ENCODE results near the gene EEA1.

Gene EEA1

GRCh38 chr12:92733661-92734060 lies 195.4 kb downstream of the EEA1 start:
- Histone ChIP-seq H3K27me3 (replicated peaks; ENCODE audit: control insufficient read depth, insufficient read depth, low read length) (no peaks in the 10 kb centered on the region), H3K36me3 (ENCODE audit: control insufficient read depth, insufficient read depth, low read length) (peaks cover 2% of the 10 kb centered on the region; the same call in 1 of the 2 replicates), H3K4me3 (replicated peaks; ENCODE audit: low read depth, low read length) (no peak overlapping the region)
- no peak for TF ChIP-seq CTCF (IDR thresholded peaks at IDR 0.05; ENCODE audit: insufficient read depth, low read length, poor library complexity, severe bottlenecking)
- DNase-seq (ENCODE audit: extremely low read depth, insufficient read length) = no peak

- Histone ChIP-seq H3K4me3 (replicated peaks; ENCODE audit: low read depth, low read length) (no peak overlapping the region), H3K27me3 (replicated peaks; ENCODE audit: control insufficient read depth, insufficient read depth, low read length) (no peaks in the 10 kb centered on the region), H3K36me3 (ENCODE audit: control insufficient read depth, insufficient read depth, low read length) (peaks cover 2% of the 10 kb centered on the region; the same call in 1 of the 2 replicates)
- no peak for TF ChIP-seq CTCF (IDR thresholded peaks at IDR 0.05; ENCODE audit: insufficient read depth, low read length, poor library complexity, severe bottlenecking)
- no peak for DNase-seq (ENCODE audit: extremely low read depth, insufficient read length)
Measured at GRCh38 chr12:92733181-92733580, 195.9 kb downstream of the EEA1 start.

- DNase-seq (ENCODE audit: extremely low read depth, insufficient read length) = no peak
- Histone ChIP-seq H3K36me3 (ENCODE audit: control insufficient read depth, insufficient read depth, low read length) (peaks cover 2% of the 10 kb centered on the region; the same call in 1 of the 2 replicates), H3K27me3 (replicated peaks; ENCODE audit: control insufficient read depth, insufficient read depth, low read length) (no peaks in the 10 kb centered on the region), H3K4me3 (replicated peaks; ENCODE audit: low read depth, low read length) (no peak overlapping the region)
- no peak for TF ChIP-seq CTCF (IDR thresholded peaks at IDR 0.05; ENCODE audit: insufficient read depth, low read length, poor library complexity, severe bottlenecking)
Measured at GRCh38 chr12:92732716-92733115, 196.4 kb downstream of the EEA1 start.

- H3K27me3 ChIP-seq (replicated peaks; ENCODE audit: control insufficient read depth, insufficient read depth, low read length) = no peaks in the 10 kb centered on the region
- no peak overlapping the region for H3K4me3 ChIP-seq (replicated peaks; ENCODE audit: low read depth, low read length)
- no peak for DNase-seq (ENCODE audit: extremely low read depth, insufficient read length)
- TF ChIP-seq CTCF (IDR thresholded peaks at IDR 0.05; ENCODE audit: insufficient read depth, low read length, poor library complexity, severe bottlenecking) = no peak
- H3K36me3 ChIP-seq (ENCODE audit: control insufficient read depth, insufficient read depth, low read length) = peaks cover 2% of the 10 kb centered on the region; the same call in 1 of the 2 replicates
Measured at GRCh38 chr12:92732216-92732615, 196.9 kb downstream of the EEA1 start.

GRCh38 chr12:92730758-92731157 lies 198.3 kb downstream of the EEA1 start:
- Histone ChIP-seq H3K36me3 (ENCODE audit: control insufficient read depth, insufficient read depth, low read length) (peaks cover 2% of the 10 kb centered on the region; the same call in 1 of the 2 replicates), H3K27me3 (replicated peaks; ENCODE audit: control insufficient read depth, insufficient read depth, low read length) (no peaks in the 10 kb centered on the region), H3K4me3 (replicated peaks; ENCODE audit: low read depth, low read length) (no peak overlapping the region)
- no peak for TF ChIP-seq CTCF (IDR thresholded peaks at IDR 0.05; ENCODE audit: insufficient read depth, low read length, poor library complexity, severe bottlenecking)
- no peak for DNase-seq (ENCODE audit: extremely low read depth, insufficient read length)

GRCh38 chr12:92729773-92730305 lies 199.3 kb downstream of the EEA1 start:
- DNase-seq (ENCODE audit: extremely low read depth, insufficient read length) = no peak
- Histone ChIP-seq H3K36me3 (ENCODE audit: control insufficient read depth, insufficient read depth, low read length) (peaks cover 2% of the 10 kb centered on the region; the same call in 1 of the 2 replicates), H3K27me3 (replicated peaks; ENCODE audit: control insufficient read depth, insufficient read depth, low read length) (no peaks in the 10 kb centered on the region), H3K4me3 (replicated peaks; ENCODE audit: low read depth, low read length) (no peak overlapping the region)
- TF ChIP-seq CTCF (IDR thresholded peaks at IDR 0.05; ENCODE audit: insufficient read depth, low read length, poor library complexity, severe bottlenecking) = no peak
